Activated CD4-positive, alpha-beta T cell treated with anti-CD3 and anti-CD28 coated beads, Interleukin-2, amount 10 ng/mL, durations not matched to agents 7 days and 5 days (primary cell): Measurements from ENCODE around the gene PILRB. TPM values are rescaled to one million over a fixed set of nuclear protein-coding genes. Genes with fewer than 3 reads are reported as not detected.
"Not testable (repeated sequence)": the region's sequence is repeated elsewhere in the genome, so short reads cannot be mapped to it uniquely, and the experiment has no call there.

Experiments used
- CTCF ChIA-PET: fragments of 350-600 bp; sonication (Branson Sonifier 250); formaldehyde crosslinking; loops from one replicate; lab custom pipeline; 2021; ENCODE audit warnings: antibody characterized with exemption; lab: Charles Lee
- POLR2A ChIA-PET: fragments of 350-600 bp; sonication (Branson Sonifier 250); formaldehyde crosslinking; loops from one replicate; lab custom pipeline; 2021; ENCODE audit warnings: antibody characterized with exemption; lab: Charles Lee
- DNase-seq: peaks from one replicate; pipeline ENCODE4 v3.0.0-alpha.2; 2020
- H3K27ac Mint-ChIP-seq: one replicate; pipeline ENCODE4 v1.8.0; 2021; ENCODE audit warnings: mild to moderate bottlenecking, moderate library complexity, mixed read lengths
- H3K27me3 Mint-ChIP-seq: one replicate; pipeline ENCODE4 v1.8.0; 2021; ENCODE audit warnings: mixed read lengths
- H3K36me3 Mint-ChIP-seq: one replicate; pipeline ENCODE4 v1.8.0; 2021; ENCODE audit warnings: low read depth, mixed read lengths
- H3K4me1 Mint-ChIP-seq: one replicate; pipeline ENCODE4 v1.8.0; 2021; ENCODE audit warnings: mixed read lengths
- H3K4me3 Mint-ChIP-seq: one replicate; pipeline ENCODE4 v1.8.0; 2021; ENCODE audit warnings: mild to moderate bottlenecking, moderate library complexity, mixed read lengths
- H3K9me3 Mint-ChIP-seq: one replicate; pipeline ENCODE4 v1.8.0; 2021; ENCODE audit warnings: mixed read lengths
- total RNA-seq, 2 experiments: library from RNA; stranded (reverse); gene quantifications; one replicate each; pipeline ENCODE4 v1.2.3, GENCODE V29; 2021

The PILRB gene
- 10 to 100 TPM; 50.6 to 56.2 TPM for total RNA-seq

DNA sequence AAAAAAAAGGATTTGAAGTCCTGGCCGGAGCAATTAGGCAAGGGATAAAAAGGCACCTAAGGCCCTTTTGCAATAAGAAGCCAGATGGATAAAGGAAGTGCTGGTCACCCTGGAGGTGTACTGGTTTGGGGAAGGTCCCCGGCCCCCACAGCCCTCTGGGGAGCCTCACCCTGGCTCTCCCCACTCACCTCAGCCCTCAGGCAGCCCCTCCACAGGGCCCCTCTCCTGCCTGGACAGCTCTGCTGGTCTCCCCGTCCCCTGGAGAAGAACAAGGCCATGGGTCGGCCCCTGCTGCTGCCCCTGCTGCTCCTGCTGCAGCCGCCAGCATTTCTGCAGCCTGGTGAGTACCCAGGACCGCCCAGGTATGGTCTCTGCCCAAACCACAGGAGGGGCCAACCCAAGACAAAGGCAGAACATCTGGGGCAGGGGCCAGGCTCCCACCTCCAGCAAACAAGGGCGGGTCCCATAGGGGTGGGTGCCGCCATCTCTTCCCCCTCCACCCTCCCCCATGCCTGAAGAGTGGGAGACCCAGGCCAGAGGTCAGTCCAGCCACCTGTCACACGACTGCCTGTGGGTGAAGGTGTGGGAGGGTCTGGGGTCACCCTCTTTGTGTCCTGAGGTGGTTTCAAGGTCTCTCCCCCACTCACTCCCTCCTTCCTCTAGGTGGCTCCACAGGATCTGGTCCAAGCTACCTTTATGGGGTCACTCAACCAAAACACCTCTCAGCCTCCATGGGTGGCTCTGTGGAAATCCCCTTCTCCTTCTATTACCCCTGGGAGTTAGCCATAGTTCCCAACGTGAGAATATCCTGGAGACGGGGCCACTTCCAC is at the start of gene PILRB:
TSS of gene PILRB (plus strand) at position 91 of the 830 bp plus-strand sequence. CDS start at position 277, 186 bp downstream.
- ChIA-PET CTCF (interaction anchor here (1.0 kb wide), 1 partner anchor 13 kb away, joined by 3 read pairs; no protein-coding TSS in a partner anchor), POLR2A (no interaction called here)
- H3K36me3 Mint-ChIP-seq: peaks cover 47% of the 10 kb centered on the region
- H3K27ac Mint-ChIP-seq: no peak within 1 kb of the TSS
- peaks cover 10% of the 10 kb centered on the region for H3K4me1 Mint-ChIP-seq
- no peak for DNase-seq
- no peak within 1 kb of the TSS for H3K4me3 Mint-ChIP-seq
- no peaks in the 10 kb centered on the region for H3K27me3 Mint-ChIP-seq
- H3K9me3 Mint-ChIP-seq: no peaks in the 10 kb centered on the region

DNA sequence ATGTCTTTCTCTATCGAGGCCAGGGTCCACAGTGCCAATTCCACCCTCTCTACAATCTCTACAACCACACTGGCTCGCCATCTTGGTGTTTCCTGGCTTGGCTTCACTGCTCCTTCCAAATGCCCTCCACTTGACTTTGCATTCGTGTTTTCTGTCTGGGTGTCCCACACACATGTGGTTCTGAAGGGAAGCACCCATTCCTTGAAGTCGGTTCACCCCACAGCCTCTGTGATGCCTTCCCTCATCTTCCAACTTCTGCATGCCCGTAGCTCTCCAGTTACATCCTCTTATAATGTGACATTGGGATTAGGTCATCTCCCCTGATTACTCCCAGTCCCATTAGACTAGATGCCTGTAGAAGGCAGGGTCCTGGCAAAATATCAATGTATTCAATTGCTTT is 39.6 kb upstream of the PILRB start:
- CTCF ChIA-PET: interaction anchor here (0.6 kb wide), 1 partner anchor 46 kb away, joined by 3 read pairs; no protein-coding TSS in a partner anchor
- H3K4me3 Mint-ChIP-seq, POLR2A ChIA-PET, DNase-seq, H3K27me3 Mint-ChIP-seq, H3K27ac Mint-ChIP-seq, H3K9me3 Mint-ChIP-seq: not testable (repeated sequence)
- Mint-ChIP-seq H3K36me3 (peaks cover 26% of the 10 kb centered on the region), H3K4me1 (peaks cover 17% of the 10 kb centered on the region)

DNA sequence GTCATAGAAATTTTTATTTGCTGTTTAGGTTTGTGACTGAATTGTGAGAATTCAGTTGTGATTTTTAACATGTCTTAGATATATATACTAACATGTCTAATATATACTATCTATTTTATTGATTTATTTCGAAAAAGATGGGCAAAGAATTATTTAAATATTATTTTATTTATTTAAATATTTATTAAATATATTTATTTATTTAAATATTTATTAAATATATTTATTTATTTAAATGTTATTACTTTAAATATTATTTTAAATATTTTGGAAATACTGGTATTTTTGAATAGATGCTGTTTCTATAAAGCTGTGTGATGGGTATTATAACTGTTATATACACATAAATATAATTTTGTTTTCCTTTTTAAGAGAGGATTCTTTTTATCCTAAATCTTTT is 36.3 kb upstream of the PILRB start:
- peaks cover 16% of the 10 kb centered on the region for H3K4me1 Mint-ChIP-seq
- DNase-seq, CTCF ChIA-PET, H3K27ac Mint-ChIP-seq, POLR2A ChIA-PET, H3K4me3 Mint-ChIP-seq, H3K9me3 Mint-ChIP-seq, H3K27me3 Mint-ChIP-seq: not testable (repeated sequence)
- peaks cover 36% of the 10 kb centered on the region for H3K36me3 Mint-ChIP-seq

DNA sequence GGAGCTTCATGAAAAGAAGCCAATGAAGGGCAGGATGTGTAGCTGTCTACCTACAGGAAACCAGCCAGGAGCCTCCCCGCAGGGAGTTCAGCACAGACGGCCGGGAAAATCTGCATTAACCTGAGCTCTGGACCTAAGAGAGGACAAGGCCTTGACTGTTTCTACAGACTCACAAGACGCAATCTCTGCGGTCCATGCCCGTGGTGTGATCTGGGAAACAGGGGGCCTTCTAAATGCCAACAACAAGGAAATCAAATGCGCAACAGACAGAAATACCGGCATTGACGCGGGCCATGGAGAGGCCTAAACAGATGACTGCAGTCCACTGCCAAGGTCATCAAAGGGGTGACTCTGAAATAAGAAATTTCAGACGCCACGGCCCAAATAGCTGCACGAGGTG is 33.7 kb upstream of the PILRB start:
- CTCF ChIA-PET, H3K4me3 Mint-ChIP-seq, H3K9me3 Mint-ChIP-seq, H3K27ac Mint-ChIP-seq, DNase-seq, POLR2A ChIA-PET, H3K27me3 Mint-ChIP-seq, H3K4me1 Mint-ChIP-seq: not testable (repeated sequence)
- peaks cover 38% of the 10 kb centered on the region for H3K36me3 Mint-ChIP-seq

DNA sequence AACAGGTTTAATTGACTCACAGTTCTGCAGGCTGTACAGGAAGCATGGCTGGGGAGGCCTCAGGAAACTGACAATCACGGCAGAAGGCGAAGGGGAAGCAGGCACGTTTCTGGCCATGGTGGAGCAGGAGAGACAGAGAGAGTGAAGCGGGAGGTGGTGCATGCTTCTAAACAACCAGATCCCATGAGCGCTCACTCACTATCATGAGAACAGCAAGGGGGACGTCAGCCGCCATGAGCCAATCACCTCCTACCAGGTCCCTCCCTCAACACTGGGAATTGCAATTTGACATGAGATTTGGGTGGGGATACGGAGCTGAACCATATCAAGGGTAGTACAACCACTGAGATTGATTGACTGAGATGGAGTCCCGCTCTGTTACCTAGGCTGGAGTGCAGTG is 32.2 kb upstream of the PILRB start:
- CTCF ChIA-PET, H3K27ac Mint-ChIP-seq, H3K27me3 Mint-ChIP-seq, POLR2A ChIA-PET, H3K9me3 Mint-ChIP-seq, DNase-seq, H3K4me3 Mint-ChIP-seq, H3K4me1 Mint-ChIP-seq: not testable (repeated sequence)
- peaks cover 33% of the 10 kb centered on the region for H3K36me3 Mint-ChIP-seq

DNA sequence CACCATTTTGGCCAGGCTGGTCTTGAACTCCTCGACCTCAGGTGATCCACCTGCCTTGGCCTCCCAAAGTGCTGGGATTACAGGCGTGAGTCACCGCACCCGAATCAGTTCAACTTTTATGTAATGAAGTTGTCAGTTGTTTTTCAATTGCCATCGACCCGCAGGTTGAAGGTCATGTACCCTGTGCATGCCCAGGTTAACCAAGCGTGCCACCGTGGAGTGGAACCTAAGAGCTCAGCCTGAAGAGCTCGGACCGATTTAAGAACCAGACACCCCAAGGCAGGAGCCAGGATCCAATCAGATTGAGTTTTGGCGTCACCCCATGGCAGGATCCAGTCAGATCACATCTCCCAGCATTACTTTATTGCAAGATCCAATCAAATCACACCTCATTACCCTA is 31.0 kb upstream of the PILRB start:
- H3K27ac Mint-ChIP-seq, H3K4me1 Mint-ChIP-seq, H3K4me3 Mint-ChIP-seq, H3K27me3 Mint-ChIP-seq, POLR2A ChIA-PET, H3K9me3 Mint-ChIP-seq, CTCF ChIA-PET, DNase-seq: not testable (repeated sequence)
- peaks cover 32% of the 10 kb centered on the region for H3K36me3 Mint-ChIP-seq

DNA sequence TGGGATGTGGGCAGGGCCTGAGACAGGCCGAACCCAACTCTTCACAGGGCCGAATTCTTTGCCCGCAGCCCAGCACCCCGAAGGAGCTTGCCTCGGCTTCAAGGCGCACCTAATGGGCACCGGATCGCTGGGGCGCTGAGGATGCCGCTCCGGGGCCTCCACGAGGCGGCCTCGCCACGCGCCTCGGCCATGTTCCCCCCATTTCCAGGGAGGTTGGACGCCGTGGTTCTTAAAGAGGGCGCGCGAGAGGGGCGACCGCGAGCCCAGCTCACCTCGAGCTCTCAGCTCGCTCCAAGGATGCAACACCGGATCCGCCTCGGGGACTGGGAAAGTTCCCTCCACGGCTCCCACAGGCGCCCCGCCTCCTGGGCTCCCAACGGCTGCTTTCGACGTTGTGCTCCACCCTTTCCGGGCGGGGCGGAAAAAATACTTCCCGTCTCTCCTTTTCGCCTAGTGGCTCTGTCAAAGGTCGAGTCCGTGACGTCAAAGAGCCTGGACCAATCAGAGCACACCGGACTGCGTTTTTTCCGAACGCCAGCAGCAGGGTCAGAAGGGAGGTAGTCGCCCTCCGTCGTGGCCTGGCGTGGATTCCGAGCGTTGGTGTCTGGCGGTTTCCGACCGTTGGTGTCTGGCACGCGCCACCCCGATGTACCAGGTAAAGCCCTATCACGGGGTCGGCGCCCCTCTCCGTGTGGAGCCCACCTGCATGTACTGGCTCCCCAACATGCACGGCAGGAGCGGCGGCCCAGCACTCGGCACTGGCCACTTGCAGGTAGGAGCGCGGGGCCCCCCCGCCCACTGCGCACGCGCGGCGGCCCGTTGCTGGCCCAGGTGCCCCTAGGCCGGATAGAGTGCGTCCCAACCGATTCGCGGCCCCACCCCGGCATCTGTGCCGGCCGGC is 22.1 kb upstream of the PILRB start:
- Mint-ChIP-seq H3K4me1 (peaks cover 28% of the 10 kb centered on the region), H3K36me3 (peaks cover 22% of the 10 kb centered on the region), H3K4me3 (peak overlapping the region; percentile 82), H3K27ac (peak overlapping the region; percentile 93)
- H3K27me3 Mint-ChIP-seq, POLR2A ChIA-PET, H3K9me3 Mint-ChIP-seq, CTCF ChIA-PET: not testable (repeated sequence)
- peak; percentile 89 for DNase-seq

DNA sequence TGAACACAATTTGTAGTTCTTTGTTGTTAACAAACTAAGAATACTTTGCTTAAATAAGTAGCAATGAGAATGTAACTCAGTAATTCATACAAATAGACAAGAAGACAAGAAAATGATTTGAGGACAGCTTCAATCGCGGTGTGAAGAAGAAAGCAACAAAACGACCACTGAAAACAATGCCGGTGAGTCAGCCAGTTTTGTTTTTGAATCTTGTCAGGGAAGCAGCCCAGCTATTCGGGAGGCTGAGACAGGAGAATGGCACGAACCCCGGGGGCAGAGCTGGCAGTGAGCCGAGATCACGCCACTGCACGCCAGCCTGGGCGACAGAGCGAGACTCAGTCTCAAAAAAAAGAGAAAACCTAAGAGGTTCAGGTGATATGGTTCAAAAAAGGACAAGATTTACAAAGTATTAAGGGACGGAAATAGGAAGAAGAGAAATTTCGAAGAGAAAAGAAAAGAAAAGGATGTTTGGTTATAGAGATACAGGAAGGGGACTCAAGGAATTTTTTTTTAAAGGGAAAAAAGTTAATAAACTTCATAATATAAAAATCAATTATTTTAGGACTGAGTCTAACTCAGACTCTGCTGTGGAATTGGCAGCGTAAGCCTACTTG is 19.7 kb upstream of the PILRB start:
- DNase-seq, H3K27me3 Mint-ChIP-seq, H3K27ac Mint-ChIP-seq, CTCF ChIA-PET, H3K9me3 Mint-ChIP-seq, POLR2A ChIA-PET: not testable (repeated sequence)
- peaks cover 37% of the 10 kb centered on the region for H3K36me3 Mint-ChIP-seq
- H3K4me3 Mint-ChIP-seq: peak overlapping the region; percentile 63
- H3K4me1 Mint-ChIP-seq: peaks cover 45% of the 10 kb centered on the region

DNA sequence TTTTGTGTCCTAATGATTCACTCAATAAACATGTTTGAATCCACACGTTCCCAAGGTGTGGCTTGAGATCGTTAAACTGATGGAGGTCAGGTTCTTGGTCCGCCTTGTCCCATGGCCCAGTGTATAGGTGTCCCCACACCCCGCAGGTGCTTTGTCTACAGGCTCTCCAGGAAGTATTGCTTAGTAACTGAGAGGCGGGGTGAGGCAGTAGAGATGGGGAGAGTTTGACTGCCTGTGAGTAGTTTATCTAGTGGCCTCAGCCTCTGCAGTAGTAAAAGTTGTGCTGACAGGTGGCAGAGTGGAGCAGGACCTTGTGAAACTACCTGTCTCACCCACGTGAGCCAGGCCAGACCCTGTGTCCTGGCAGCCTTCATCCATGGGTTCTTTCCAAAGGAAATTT is 16.6 kb upstream of the PILRB start:
- CTCF ChIA-PET, DNase-seq, H3K9me3 Mint-ChIP-seq, H3K27me3 Mint-ChIP-seq, POLR2A ChIA-PET, H3K4me3 Mint-ChIP-seq: not testable (repeated sequence)
- peaks cover 59% of the 10 kb centered on the region for H3K4me1 Mint-ChIP-seq
- H3K36me3 Mint-ChIP-seq: peaks cover 47% of the 10 kb centered on the region
- peak overlapping the region; percentile 69 for H3K27ac Mint-ChIP-seq

DNA sequence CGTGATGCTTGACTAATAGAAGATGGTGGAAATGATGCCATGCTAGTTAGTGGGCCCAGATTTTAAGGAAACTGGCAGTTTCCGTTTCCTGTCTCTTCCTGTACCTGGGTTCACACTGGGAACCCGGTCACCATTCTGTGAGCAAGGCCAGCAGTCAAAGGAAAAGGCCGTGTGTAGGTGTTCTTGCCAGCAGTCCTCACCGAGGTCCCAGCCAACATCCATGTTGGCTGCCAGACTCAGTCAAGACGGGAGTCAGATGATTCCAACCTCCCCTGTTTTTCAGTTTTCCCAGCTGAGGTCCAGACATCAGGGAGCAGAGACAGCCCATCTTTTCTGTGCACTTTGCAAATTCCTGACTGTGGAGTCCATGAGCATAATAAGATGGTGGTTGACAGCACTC is 15.2 kb upstream of the PILRB start:
- H3K4me1 Mint-ChIP-seq: peaks cover 54% of the 10 kb centered on the region
- ChIA-PET CTCF (no interaction called here), POLR2A (no interaction called here)
- peaks cover 55% of the 10 kb centered on the region for H3K36me3 Mint-ChIP-seq
- no peak overlapping the region for H3K27ac Mint-ChIP-seq
- H3K4me3 Mint-ChIP-seq: no peak overlapping the region
- H3K27me3 Mint-ChIP-seq: no peaks in the 10 kb centered on the region
- no peaks in the 10 kb centered on the region for H3K9me3 Mint-ChIP-seq
- DNase-seq: no peak

DNA sequence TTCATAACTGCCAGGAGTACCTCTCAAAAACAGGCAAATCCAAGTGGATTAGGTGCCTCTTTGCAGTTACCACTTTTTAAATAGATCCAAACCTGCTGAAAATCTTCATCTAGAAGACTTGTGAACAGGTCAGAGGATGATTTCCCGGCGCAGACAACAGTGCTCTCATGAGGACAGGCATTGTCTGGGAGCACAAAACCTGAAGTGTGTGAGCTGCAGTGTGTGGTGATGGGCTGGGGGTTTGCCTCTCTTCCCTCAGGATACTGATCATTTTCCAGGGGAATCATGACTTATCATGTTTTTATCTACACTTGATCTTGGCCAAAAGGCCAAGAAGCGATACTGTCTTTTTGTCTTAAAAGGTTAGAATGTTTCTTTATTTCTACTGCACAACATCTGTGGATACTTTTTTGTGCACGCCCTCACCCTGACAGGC is 13.8 kb upstream of the PILRB start:
- POLR2A ChIA-PET, H3K27me3 Mint-ChIP-seq, H3K9me3 Mint-ChIP-seq, DNase-seq: not testable (repeated sequence)
- H3K27ac Mint-ChIP-seq: peak overlapping the region; percentile 90
- H3K4me1 Mint-ChIP-seq: peaks cover 43% of the 10 kb centered on the region
- H3K4me3 Mint-ChIP-seq: peak overlapping the region; percentile 26
- H3K36me3 Mint-ChIP-seq: peaks cover 56% of the 10 kb centered on the region
- CTCF ChIA-PET: interaction anchor here (0.5 to 1.5 kb wide), 11 partner anchors 11 to 217 kb away, joined by 3 to 7 read pairs (median 4); partner anchors contain the start of genes MBLAC1 and PPP1R35

DNA sequence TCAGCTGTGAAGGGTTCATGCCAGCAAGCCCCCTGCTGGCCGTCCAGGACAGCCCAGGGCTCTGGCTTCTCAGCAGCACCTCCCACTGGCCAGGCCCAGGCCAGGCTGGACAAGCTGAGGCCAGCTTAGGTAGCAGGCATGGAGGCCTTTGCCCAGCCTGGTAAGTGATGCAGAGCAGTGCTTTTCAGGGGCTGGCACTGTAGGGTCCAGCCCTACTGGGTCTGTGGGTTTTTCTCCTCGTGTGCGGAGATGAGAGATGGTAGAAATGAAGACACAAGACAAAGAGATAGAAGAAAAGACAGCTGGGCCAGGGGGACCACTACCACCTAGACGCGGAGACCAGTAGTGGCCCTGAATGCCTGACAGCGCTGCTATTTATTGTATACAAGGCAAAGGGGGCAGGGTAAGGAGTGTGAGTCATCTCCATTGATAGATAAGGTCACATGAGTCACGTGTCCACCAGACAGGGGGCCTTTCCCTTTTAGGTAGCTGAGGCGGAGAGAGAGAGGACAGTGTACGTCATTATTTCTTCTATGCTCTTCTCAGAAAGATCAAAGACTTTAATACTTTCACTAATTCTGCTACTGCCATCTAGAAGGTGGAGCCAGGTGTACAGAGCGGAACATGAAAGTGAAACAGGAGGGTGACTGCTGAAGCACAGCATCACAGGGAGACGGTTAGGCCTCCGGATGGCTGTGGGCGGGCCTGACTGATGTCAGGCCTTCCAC is 13.2 kb upstream of the PILRB start:
- H3K4me1 Mint-ChIP-seq: peaks cover 40% of the 10 kb centered on the region
- peak; percentile 90 for DNase-seq
- POLR2A ChIA-PET, H3K27me3 Mint-ChIP-seq, H3K9me3 Mint-ChIP-seq: not testable (repeated sequence)
- H3K27ac Mint-ChIP-seq: peak overlapping the region; percentile 90
- H3K4me3 Mint-ChIP-seq: peak overlapping the region; percentile 26
- peaks cover 58% of the 10 kb centered on the region for H3K36me3 Mint-ChIP-seq
- CTCF ChIA-PET: interaction anchor here (0.5 to 2.0 kb wide), 16 partner anchors 10 to 218 kb away, joined by 3 to 8 read pairs (median 3); partner anchors contain the start of genes MBLAC1 and PPP1R35
